ENCODE data around the gene TAF8.

The TAF8 gene

DNA sequence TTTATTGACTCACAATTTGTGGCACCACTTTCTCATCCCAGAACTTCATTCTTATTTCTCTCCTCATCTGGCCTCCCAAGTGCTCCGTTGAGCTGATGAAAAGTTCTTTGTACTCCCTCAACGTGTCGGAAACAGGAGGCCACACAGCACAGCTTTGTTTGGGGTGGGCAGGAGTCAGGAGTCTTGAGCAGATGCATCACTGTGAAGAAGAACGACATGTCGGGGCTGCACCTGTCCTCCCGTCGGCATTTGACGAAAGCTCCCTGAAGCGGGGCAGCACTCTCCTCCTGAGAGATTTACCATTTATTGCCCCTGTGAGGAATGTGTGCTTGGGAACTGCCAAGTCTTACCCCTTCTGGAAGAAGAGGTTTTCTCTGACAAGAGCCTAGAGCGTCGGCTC lies 28.1 kb downstream of the TAF8 start:
- CTCF ChIA-PET, result no interaction called here
- TF ChIP-seq ELF4 (IDR thresholded peaks at IDR 0.05), result no peak
- TF ChIP-seq CTBP1 (IDR thresholded peaks at IDR 0.05; ENCODE audit: borderline replicate concordance), result no peak
- no peak for TF ChIP-seq SUZ12 (IDR thresholded peaks at IDR 0.05)
- TF ChIP-seq, protein P1, sequence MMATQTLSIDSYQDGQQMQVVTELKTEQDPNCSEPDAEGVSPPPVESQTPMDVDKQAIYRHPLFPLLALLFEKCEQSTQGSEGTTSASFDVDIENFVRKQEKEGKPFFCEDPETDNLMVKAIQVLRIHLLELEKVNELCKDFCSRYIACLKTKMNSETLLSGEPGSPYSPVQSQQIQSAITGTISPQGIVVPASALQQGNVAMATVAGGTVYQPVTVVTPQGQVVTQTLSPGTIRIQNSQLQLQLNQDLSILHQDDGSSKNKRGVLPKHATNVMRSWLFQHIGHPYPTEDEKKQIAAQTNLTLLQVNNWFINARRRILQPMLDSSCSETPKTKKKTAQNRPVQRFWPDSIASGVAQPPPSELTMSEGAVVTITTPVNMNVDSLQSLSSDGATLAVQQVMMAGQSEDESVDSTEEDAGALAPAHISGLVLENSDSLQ (IDR thresholded peaks at IDR 0.05), result no peak
- no peak for TF ChIP-seq ZNF384 (IDR thresholded peaks at IDR 0.05)
- no peak for TF ChIP-seq FOXK2 (IDR thresholded peaks at IDR 0.05)
- no peak for TF ChIP-seq FOXM1 (IDR thresholded peaks at IDR 0.05; ENCODE audit: borderline replicate concordance)
- no peak for TF ChIP-seq BHLHE40 (IDR thresholded peaks at IDR 0.05; ENCODE audit: borderline replicate concordance)
- DNase-seq (ENCODE audit: extremely low spot score), result no peak
- POLR2A ChIA-PET, result no interaction called here

DNA sequence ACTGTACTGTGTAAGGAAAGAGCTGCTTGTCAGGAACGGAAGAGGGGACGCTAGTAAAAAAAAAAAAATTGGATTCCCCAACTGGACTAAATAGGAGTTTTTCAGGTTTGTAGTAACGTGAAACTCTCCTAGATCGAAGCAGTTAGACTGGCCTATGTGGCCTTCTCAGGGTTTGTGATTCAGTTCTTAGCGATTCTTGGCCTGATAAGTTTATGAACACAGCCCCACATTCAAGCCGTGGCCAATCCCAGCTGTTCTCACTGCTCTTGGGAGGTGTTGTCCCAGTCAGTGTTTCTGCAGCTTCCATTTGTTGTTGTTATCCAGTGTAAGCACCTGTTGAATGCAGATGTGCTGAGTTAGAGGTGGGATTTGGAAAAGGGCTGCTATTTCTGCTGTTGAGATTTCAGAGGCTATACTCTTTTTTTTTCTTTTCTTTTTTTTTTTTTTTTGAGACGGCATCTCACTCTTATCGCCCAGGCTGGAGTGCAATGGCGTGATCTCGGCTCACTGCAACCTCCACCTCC lies 29.7 kb downstream of the TAF8 start:
- CTCF ChIA-PET, result no interaction called here
- no peak for DNase-seq (ENCODE audit: extremely low spot score)
- POLR2A ChIA-PET, result interaction anchor here (0.6 kb wide), 1 partner anchor 129 kb away, joined by 3 read pairs; no protein-coding TSS in a partner anchor
- no peak for TF ChIP-seq LEF1 (IDR thresholded peaks at IDR 0.05; ENCODE audit: borderline replicate concordance)
- no peak for TF ChIP-seq SP1 (IDR thresholded peaks at IDR 0.05)
- no peak for TF ChIP-seq FOXM1 (IDR thresholded peaks at IDR 0.05; ENCODE audit: borderline replicate concordance)

DNA sequence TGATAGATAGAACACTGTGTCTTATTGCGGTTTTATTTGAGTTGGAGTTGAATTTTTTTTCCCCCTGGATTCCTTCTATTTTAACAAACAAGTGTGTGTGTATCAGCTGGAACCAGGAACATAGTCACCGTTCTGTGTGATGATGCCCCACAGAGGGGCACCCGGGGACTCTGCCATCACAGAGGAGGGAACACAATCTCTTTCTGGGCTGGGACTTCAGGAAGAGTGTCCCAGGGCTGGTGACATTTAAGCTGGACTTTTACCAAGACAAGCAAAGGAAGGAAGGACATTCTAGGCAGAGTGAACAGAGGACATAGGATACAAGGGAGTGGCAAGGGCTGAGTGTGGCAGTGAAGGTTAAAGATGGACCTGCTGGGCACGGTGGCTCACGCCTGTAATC lies 33.2 kb downstream of the TAF8 start:
- no peak for DNase-seq (ENCODE audit: extremely low spot score)
- TF ChIP-seq FOXM1 (IDR thresholded peaks at IDR 0.05; ENCODE audit: borderline replicate concordance) (no peak), ELF4 (IDR thresholded peaks at IDR 0.05) (no peak), FOXK2 (IDR thresholded peaks at IDR 0.05) (no peak), TARDBP (IDR thresholded peaks at IDR 0.05) (no peak), SUZ12 (IDR thresholded peaks at IDR 0.05) (no peak), BHLHE40 (IDR thresholded peaks at IDR 0.05; ENCODE audit: borderline replicate concordance) (no peak), ZNF384 (IDR thresholded peaks at IDR 0.05) (no peak), SP1 (IDR thresholded peaks at IDR 0.05) (no peak)
- CTCF ChIA-PET, result no interaction called here

DNA sequence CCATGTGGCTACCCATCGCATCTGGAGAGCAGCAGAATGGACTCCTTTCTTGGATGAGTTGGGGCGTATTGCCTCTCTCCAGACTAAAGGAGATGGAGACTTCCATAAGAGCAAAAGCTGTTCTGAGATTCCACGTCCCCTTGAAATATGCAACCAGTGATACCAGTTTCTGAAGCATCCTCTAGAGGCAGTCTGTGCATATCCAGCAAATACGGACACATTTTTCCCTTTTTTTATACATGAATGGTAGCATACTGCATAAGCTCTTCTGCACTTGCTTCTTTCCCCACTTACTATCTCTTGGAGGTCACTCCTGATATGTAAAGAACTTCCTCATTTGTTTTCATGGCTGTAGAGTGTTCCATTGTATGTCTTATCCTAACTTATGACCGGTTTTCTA lies 34.6 kb downstream of the TAF8 start:
- DNase-seq (ENCODE audit: extremely low spot score), result no peak
- no peak for TF ChIP-seq ZNF384 (IDR thresholded peaks at IDR 0.05)
- TF ChIP-seq TARDBP (IDR thresholded peaks at IDR 0.05), result no peak
- TF ChIP-seq ELF4 (IDR thresholded peaks at IDR 0.05), result no peak
- TF ChIP-seq L3MBTL2 (conservative IDR thresholded peaks at IDR 0.05), result no peak
- TF ChIP-seq, protein P1 (IDR thresholded peaks at IDR 0.05), result no peak
- no peak for TF ChIP-seq ARNT (IDR thresholded peaks at IDR 0.05)
- CTCF ChIA-PET, result interaction anchor here (1.0 kb wide), 1 partner anchor 44 kb away, joined by 3 read pairs; no protein-coding TSS in a partner anchor
- POLR2A ChIA-PET, result no interaction called here

More for the DNA sequence above, 33.2 kb downstream of the TAF8 start:
- POLR2A ChIA-PET, result no interaction called here

DNA sequence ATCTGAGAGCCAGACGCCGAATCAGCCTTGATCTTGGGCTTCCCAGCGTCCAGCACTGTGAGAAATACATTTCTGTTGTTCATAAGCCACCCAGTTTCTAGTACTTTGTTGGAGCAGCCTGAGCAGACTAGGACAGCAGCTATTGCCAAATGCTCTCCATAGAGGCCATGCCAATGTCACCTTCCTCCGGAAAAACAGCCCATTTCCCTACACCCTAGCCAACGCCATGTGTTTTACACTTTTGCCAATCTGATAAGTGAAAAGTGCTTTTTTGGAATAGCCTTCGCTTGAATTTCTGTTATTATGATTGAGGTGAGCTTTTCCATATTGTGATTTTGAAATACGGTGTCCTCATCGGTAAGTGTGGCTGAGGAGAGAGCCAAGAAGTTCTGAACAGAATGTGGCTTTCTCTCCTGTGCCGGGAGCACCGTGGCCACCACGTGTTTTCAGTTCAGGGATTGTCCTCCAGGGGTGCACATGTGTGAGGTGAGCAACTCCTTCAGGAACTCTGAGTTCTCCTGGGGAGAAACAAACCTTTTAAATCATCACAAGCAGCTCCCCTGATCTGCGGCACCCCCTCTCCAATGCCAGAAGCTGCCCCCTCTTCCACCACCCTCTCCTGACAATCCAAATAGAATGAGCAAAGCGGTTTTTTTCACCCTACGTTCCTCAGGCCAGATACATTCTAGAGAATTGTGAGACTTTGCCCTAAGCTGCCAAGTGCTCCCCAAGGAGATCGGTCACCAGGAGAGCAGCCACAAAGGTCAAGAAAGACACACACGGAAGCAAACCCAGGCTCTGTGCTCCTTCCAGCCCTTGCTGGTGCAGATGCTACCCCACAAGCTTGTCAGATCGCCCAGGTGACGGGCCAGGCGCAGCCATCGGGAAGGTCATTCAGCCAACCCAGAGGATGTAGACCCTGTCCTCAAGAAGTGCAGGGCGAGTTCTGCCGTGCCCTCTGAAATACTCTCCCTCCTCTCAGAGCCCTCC lies 36.0 kb downstream of the TAF8 start:
- TF ChIP-seq ZNF384 (IDR thresholded peaks at IDR 0.05) (no peak), CTBP1 (IDR thresholded peaks at IDR 0.05; ENCODE audit: borderline replicate concordance) (no peak), ARNT (IDR thresholded peaks at IDR 0.05) (no peak), L3MBTL2 (conservative IDR thresholded peaks at IDR 0.05) (no peak), BHLHE40 (IDR thresholded peaks at IDR 0.05; ENCODE audit: borderline replicate concordance) (no peak), LEF1 (IDR thresholded peaks at IDR 0.05; ENCODE audit: borderline replicate concordance) (no peak), FOXA1 (IDR thresholded peaks at IDR 0.05) (no peak), NFRKB (IDR thresholded peaks at IDR 0.05) (no peak), FOXK2 (IDR thresholded peaks at IDR 0.05) (no peak), SP1 (IDR thresholded peaks at IDR 0.05) (no peak), ELF4 (IDR thresholded peaks at IDR 0.05) (no peak), SUZ12 (IDR thresholded peaks at IDR 0.05) (no peak), HDGF (IDR thresholded peaks at IDR 0.05; ENCODE audit: borderline replicate concordance) (no peak), TARDBP (IDR thresholded peaks at IDR 0.05) (no peak), FOXM1 (IDR thresholded peaks at IDR 0.05; ENCODE audit: borderline replicate concordance) (no peak)
- TF ChIP-seq, protein P1 (IDR thresholded peaks at IDR 0.05), result no peak
- POLR2A ChIA-PET, result no interaction called here
- CTCF ChIA-PET, result no interaction called here
- DNase-seq (ENCODE audit: extremely low spot score), result peak; percentile 45

DNA sequence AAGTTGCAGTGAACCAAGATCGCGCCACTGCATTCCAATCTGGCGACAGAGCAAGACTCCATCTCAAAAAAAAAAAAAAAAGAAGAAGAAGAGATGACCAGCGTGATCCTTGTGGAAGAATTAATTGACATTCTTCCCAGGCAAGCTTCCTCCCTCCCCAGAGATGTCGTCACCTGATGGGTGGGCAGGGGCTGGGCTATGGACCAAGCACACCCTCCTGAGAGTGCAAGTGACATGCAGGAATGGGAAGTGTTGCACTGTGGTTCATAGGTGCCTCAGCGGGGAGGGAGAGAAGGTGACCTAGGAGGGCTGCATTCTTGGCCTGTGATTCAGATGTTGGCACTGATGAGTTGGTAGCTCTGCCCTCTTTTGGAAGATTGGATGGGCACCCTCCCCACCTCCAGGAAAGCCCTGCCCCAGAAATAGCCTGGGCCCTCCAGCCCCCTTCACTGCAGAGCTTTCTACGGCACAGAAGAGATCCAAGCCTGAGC lies 37.8 kb downstream of the TAF8 start:
- no peak for DNase-seq (ENCODE audit: extremely low spot score)
- CTCF ChIA-PET, result interaction anchor here (0.6 kb wide), 1 partner anchor 107 kb away, joined by 7 read pairs; no protein-coding TSS in a partner anchor
- TF ChIP-seq SUZ12 (IDR thresholded peaks at IDR 0.05) (no peak), CTBP1 (IDR thresholded peaks at IDR 0.05; ENCODE audit: borderline replicate concordance) (no peak), HDGF (IDR thresholded peaks at IDR 0.05; ENCODE audit: borderline replicate concordance) (no peak), TARDBP (IDR thresholded peaks at IDR 0.05) (no peak), FOXK2 (IDR thresholded peaks at IDR 0.05) (no peak), SP1 (IDR thresholded peaks at IDR 0.05) (no peak), L3MBTL2 (conservative IDR thresholded peaks at IDR 0.05) (no peak), FOXM1 (IDR thresholded peaks at IDR 0.05; ENCODE audit: borderline replicate concordance) (no peak), ELF4 (IDR thresholded peaks at IDR 0.05) (no peak), BHLHE40 (IDR thresholded peaks at IDR 0.05; ENCODE audit: borderline replicate concordance) (no peak), ZNF384 (IDR thresholded peaks at IDR 0.05) (no peak), LEF1 (IDR thresholded peaks at IDR 0.05; ENCODE audit: borderline replicate concordance) (no peak), FOXA1 (IDR thresholded peaks at IDR 0.05) (no peak), NFRKB (IDR thresholded peaks at IDR 0.05) (no peak)
- TF ChIP-seq, protein P1 (IDR thresholded peaks at IDR 0.05), result no peak
- POLR2A ChIA-PET, result no interaction called here
